Body of pancreas (tissue), 4 donors: ENCODE measurements around the gene HTR6. TPM values are rescaled to one million over a fixed set of nuclear protein-coding genes. Genes with fewer than 3 reads are reported as not detected.

ENCODE experiments used
- ATAC-seq: fragments of 150-250 bp; one replicate; pipeline ENCODE4 v1.9.1; 2016
- DNase-seq, 4 donors: peaks; one replicate each; pipeline ENCODE4 v3.0.0-alpha.2; 2019
- H3K27ac ChIP-seq, 4 donors: fragments of 200-600 bp; sonication (generic); 1 replicate in 3 of 4; 2 replicates in 1 of 4; pipeline versions ENCODE4 v1.5.1 to v1.6.1; 2016 to 2019; ENCODE audit warnings: mild to moderate bottlenecking in 1 of 4, mixed read lengths in 1 of 4, moderate library complexity in 1 of 4
- H3K27me3 ChIP-seq, 2 donors: fragments of 200-600 bp; sonication (generic); one replicate each; pipeline ENCODE4 v1.6.0; 2016; ENCODE audit warnings: mild to moderate bottlenecking in 1 of 2
- H3K36me3 ChIP-seq, 2 donors: fragments of 200-600 bp; sonication (generic); replicated peaks in 1 of 2; 2 replicates each; pipeline ENCODE4 v1.5.1; 2016; ENCODE audit warnings: low read depth in 2 of 2; ENCODE audit not compliant: insufficient read depth in 1 of 2
- H3K4me1 ChIP-seq: fragments of 200-600 bp; sonication (generic); one replicate; pipeline ENCODE4 v1.6.0; 2016
- H3K4me3 ChIP-seq, 2 donors: fragments of 200-600 bp; sonication (generic); 1 replicate in 1 of 2; 2 replicates in 1 of 2; pipeline ENCODE4 v1.5.1; 2016 to 2019
- H3K9me3 ChIP-seq, 3 donors: fragments of 200-600 bp; sonication (generic); 1 replicate in 2 of 3; 2 replicates in 1 of 3; pipeline ENCODE4 v1.5.1; 2016
- POLR2A ChIP-seq, 3 donors: fragments of 450-650 bp; IDR thresholded peaks; one replicate each; pipeline ENCODE4 v1.6.1; 2016; ENCODE audit warnings: antibody characterized with exemption in 3 of 3, mild to moderate bottlenecking in 2 of 3
- WGBS, 2 donors: methylation state at CpG; one replicate each; pipeline ENCODE4 v1.1.5; 2017; 5-methylcytosine and 5-hydroxymethylcytosine counted together
- intact Hi-C: fragments of 100-400 bp; cut with DNase I; formaldehyde crosslinking; loops from one replicate; pipeline ENCODE4 v1.15.1; 2023
- total RNA-seq, 2 donors: library from RNA; depleted of rRNA; stranded (reverse); fragments of >200 nt; gene quantifications; one replicate each; pipeline ENCODE4 v1.1.0, GENCODE V29; 2016
- TF ChIP-seq, protein P1 (sequence below), 7 experiments: fragments of 450-650 bp in 4 of 7; fragments of 200-600 bp in 3 of 7; sonication (generic) in 3 of 7; IDR thresholded peaks; one replicate each; pipeline ENCODE4 v1.5.1; 2016 to 2019; ENCODE audit warnings: antibody characterized with exemption in 7 of 7

HTR6 gene
- total RNA-seq, 2 donors from 2014 or later: not detected

GRCh38 chr1:19675797-19676196 lies 11.1 kb downstream of the HTR6 start:
- intact Hi-C loops: no loop called here
- Histone ChIP-seq H3K4me1 (no peaks in the 10 kb centered on the region), H3K4me3 (no peak overlapping the region), H3K9me3 (no peaks in the 10 kb centered on the region), H3K27me3 (no peaks in the 10 kb centered on the region), H3K27ac (no peak overlapping the region), H3K36me3 (no peaks in the 10 kb centered on the region)
- WGBS, 2 donors: 69 to 84% methylated on average over 5 of the region's 5 CpGs
- DNase-seq (no peak), ATAC-seq (no peak)
- TF ChIP-seq, protein P1, sequence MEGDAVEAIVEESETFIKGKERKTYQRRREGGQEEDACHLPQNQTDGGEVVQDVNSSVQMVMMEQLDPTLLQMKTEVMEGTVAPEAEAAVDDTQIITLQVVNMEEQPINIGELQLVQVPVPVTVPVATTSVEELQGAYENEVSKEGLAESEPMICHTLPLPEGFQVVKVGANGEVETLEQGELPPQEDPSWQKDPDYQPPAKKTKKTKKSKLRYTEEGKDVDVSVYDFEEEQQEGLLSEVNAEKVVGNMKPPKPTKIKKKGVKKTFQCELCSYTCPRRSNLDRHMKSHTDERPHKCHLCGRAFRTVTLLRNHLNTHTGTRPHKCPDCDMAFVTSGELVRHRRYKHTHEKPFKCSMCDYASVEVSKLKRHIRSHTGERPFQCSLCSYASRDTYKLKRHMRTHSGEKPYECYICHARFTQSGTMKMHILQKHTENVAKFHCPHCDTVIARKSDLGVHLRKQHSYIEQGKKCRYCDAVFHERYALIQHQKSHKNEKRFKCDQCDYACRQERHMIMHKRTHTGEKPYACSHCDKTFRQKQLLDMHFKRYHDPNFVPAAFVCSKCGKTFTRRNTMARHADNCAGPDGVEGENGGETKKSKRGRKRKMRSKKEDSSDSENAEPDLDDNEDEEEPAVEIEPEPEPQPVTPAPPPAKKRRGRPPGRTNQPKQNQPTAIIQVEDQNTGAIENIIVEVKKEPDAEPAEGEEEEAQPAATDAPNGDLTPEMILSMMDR (IDR thresholded peaks at IDR 0.05): no peak
- no peak for TF ChIP-seq POLR2A (IDR thresholded peaks at IDR 0.05)

GRCh38 chr1:19676438-19676922 lies 11.8 kb downstream of the HTR6 start:
- ATAC-seq (no peak), DNase-seq (peak; percentile 37 to 61 (median 52))
- no peak overlapping the region for H3K4me3 ChIP-seq
- H3K27me3 ChIP-seq: no peaks in the 10 kb centered on the region
- H3K9me3 ChIP-seq: no peaks in the 10 kb centered on the region
- H3K36me3 ChIP-seq: no peaks in the 10 kb centered on the region
- TF ChIP-seq, protein P1 (IDR thresholded peaks at IDR 0.05): no peak
- TF ChIP-seq POLR2A (IDR thresholded peaks at IDR 0.05): no peak
- no peak overlapping the region for H3K27ac ChIP-seq
- 21 to 27% methylated on average over 11 to 13 of the region's 13 CpGs for WGBS, 2 donors
- no peaks in the 10 kb centered on the region for H3K4me1 ChIP-seq
- intact Hi-C loops: no loop called here

GRCh38 chr1:19678493-19678892 lies 13.8 kb downstream of the HTR6 start:
- DNase-seq (no peak), ATAC-seq (no peak)
- Histone ChIP-seq H3K27ac (no peak overlapping the region), H3K27me3 (no peaks in the 10 kb centered on the region), H3K4me1 (no peaks in the 10 kb centered on the region), H3K36me3 (no peaks in the 10 kb centered on the region), H3K4me3 (no peak overlapping the region), H3K9me3 (no peaks in the 10 kb centered on the region)
- intact Hi-C loops: no loop called here
- TF ChIP-seq, protein P1 (IDR thresholded peaks at IDR 0.05): no peak
- no peak for TF ChIP-seq POLR2A (IDR thresholded peaks at IDR 0.05)
- WGBS, 2 donors: 0 to 53% methylated on average over 1 to 9 of the region's 11 CpGs

DNA sequence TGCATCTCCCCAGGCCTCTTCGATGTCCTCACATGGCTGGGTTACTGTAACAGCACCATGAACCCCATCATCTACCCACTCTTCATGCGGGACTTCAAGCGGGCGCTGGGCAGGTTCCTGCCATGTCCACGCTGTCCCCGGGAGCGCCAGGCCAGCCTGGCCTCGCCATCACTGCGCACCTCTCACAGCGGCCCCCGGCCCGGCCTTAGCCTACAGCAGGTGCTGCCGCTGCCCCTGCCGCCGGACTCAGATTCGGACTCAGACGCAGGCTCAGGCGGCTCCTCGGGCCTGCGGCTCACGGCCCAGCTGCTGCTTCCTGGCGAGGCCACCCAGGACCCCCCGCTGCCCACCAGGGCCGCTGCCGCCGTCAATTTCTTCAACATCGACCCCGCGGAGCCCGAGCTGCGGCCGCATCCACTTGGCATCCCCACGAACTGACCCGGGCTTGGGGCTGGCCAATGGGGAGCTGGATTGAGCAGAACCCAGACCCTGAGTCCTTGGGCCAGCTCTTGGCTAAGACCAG lies 14.3 kb downstream of the HTR6 start:
- WGBS, 2 donors: 81 to 94% methylated on average over 12 to 25 of the region's 34 CpGs
- DNase-seq (no peak), ATAC-seq (no peak)
- Histone ChIP-seq H3K27ac (no peak overlapping the region), H3K9me3 (no peaks in the 10 kb centered on the region), H3K36me3 (no peaks in the 10 kb centered on the region), H3K4me1 (no peaks in the 10 kb centered on the region), H3K4me3 (no peak overlapping the region), H3K27me3 (no peaks in the 10 kb centered on the region)
- no peak for TF ChIP-seq POLR2A (IDR thresholded peaks at IDR 0.05)
- TF ChIP-seq, protein P1 (IDR thresholded peaks at IDR 0.05): no peak
- intact Hi-C loops: no loop called here

DNA sequence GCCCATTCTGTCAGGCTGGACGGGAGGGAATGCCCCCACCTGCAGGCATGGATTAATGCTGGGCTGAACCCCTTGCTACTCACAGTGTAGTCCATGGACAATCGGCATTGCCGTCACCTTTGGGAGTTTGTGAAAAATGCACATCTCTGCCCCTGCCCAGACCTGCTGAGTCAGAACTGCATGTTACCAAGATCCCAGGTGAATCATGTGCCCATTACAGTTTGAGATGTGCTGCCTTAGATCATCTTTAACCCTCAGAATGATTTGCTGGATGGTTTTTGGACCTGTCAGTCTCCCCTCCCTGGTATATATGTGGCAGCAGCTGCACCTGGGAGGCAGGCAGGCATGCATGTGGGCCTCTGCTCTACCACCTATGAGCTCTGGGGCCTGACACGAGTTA lies 15.0 kb downstream of the HTR6 start:
- TF ChIP-seq, protein P1 (IDR thresholded peaks at IDR 0.05): no peak
- TF ChIP-seq POLR2A (IDR thresholded peaks at IDR 0.05): no peak
- ATAC-seq: no peak
- Histone ChIP-seq H3K9me3 (no peaks in the 10 kb centered on the region), H3K4me3 (no peak overlapping the region), H3K36me3 (no peaks in the 10 kb centered on the region), H3K27me3 (no peaks in the 10 kb centered on the region), H3K4me1 (no peaks in the 10 kb centered on the region), H3K27ac (no peak overlapping the region)
- 65 to 77% methylated on average over 4 of the region's 4 CpGs for WGBS, 2 donors
- intact Hi-C loops: no loop called here
- no peak for DNase-seq
